DMS114 treated with DMSO at 0.1 percent for 48 hours (cell line): Measurements from ENCODE around the gene TFDP1.
"Not testable (repeated sequence)": the region's sequence is repeated elsewhere in the genome, so short reads cannot be mapped to it uniquely, and the experiment has no call there.

Source experiments
- DNase-seq: peaks from one replicate; lab custom pipeline; 2025; ENCODE audit not compliant: unreplicated experiment; lab: John Stamatoyannopoulos, UW

Gene TFDP1

DNA sequence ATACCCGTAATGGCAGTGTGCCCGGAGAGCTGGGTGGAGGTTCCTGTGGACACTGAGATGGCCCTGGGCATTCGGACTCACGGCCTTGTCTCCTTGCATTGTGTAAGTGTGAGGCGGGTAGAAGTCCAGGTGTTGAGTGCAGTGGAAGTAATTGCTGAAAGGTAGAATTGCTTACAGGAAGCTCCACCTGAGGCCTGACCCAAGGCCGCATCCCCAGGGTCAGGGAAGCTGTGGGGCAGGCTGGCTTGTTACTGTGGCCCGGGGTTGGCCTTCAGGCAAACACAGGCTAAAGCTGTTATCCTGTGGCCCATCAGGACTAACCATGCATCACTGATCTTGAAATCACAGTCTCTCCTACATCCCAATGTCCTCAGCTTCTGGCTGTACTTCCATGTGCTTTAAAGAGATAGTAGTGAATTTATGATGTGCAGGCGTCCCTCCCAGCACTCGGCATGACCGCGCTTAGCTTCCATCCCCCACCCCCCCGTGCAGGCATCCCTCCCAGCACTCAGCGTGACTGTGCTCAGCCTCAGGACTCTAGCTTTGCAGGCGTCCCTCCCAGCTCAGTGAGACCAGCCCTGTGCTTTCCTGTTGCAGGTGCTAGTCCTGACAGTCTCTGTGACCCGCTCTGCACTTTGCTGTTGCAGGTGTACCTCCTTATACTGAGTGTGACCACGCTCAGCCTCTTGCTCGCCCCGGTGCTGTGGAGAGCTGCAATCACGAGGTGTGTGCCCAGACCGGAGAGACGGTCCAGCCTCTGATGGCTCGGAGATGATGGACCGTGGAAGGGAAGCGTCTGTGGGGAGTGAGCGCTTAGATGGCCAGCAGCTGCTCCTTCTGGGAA, 35.6 kb upstream of the TFDP1 start:
- no peak for DNase-seq

DNA sequence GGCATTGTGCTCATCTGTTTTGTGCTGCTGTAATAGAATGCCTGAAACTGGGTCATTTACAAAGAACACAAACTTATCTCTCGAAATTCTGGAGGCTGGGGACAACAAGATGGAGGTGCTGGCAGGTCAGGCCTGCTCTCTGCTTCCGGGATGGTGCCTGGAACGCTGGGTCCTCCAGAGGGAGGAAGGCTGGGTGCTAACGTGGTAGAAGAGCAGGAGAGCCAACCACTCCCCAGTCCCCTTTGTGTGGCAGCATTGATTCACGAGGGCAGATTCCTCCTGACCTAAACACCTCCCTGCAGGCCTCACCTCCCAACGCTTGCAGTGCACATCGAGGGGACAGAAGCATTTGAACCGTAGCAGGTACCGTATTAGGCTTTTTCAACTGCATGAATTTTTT, 34.1 kb upstream of the TFDP1 start:
- no peak for DNase-seq

DNA sequence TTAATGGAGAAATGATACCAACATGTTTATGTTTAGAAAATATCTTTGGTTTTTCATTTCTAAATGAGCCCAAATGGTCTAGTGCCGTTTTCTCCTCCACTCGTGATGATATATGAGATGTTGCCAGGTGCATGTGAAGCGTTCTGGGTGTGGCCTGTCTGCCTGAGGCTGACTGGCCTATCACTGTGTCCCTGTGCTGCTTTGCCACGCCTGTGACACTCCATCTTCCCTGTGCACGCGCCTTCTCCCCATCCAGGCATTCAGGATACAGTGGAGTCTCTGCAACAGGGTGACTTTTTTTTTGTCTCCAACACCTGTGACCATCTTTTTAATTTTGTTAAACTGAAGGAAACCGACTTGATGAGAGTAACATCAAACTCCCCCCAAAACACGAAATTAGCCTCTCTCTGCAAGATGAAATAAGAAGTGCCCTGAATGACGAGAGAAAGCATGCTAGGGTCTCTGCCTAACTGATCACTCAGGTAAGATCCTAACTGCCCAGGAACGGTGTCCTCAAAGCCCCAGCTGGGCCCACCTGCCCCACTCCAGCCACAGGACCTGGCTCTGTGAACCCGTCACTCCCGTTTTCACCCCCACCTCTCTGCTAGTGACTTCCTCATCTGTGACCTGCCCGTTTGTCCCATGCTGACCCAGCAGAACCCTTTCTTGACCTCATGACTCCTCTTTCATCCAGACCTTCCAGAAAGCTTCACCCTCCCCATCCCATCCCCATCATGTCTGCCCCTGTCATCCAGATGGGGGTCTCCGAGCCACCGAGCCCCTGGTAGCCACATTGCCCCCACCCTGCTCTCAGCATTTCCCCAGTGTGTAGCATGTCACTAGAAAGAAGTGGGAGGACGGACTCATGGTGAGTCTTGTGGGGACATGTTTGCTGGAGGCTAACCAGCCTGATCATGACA, 33.2 kb upstream of the TFDP1 start:
- DNase-seq, result no peak

DNA sequence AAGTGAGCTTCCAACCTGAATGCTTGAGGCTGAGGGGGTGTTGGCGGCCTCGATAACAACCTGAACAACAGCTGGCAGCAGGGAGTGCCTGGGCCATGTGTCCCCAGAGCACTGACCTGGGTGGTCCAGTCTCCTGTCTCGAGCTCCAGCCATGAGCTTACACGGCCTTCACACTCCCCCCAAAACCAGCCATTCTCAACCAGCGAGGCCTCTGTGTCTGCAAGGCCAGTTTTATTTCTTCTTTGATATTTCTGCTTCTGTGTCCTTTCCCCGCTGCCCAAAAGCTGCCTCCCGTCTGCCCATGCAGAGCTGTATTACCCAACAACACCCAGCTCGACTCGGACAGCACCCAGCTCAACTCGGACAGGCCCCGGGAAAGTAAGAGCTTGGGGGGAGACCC, 32.5 kb upstream of the TFDP1 start:
- no peak for DNase-seq

DNA sequence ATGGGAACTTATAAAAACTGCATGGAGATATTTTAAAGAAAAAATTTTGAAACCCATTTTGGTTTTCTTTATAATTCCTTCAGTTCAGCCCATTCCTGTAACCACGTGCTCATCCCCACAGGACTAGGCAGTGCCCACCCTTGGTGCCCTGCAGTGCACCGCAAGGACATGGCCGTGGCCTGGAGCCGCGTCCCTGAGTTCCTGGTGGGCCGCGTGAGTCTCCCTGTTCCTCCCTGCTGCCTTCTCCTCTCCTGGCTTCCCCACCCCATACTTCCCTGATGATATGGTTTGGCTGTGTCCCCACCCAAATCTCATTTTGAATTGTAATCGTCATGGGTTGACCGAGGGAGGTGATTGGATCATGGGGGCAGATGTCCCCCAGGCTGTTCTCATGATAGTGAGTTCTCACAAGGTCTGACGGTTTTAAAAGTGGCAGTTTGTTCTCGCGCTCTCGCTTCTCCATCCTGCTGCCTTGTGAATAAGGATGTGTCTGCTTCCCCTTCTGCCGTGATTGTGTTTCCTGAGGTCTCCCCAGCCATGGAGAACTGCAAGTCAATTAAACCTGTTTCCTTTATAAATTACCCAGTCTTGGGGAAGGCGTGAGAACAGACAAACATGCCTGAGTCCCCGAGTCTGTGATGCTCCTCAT, 31.6 kb upstream of the TFDP1 start:
- no peak for DNase-seq

DNA sequence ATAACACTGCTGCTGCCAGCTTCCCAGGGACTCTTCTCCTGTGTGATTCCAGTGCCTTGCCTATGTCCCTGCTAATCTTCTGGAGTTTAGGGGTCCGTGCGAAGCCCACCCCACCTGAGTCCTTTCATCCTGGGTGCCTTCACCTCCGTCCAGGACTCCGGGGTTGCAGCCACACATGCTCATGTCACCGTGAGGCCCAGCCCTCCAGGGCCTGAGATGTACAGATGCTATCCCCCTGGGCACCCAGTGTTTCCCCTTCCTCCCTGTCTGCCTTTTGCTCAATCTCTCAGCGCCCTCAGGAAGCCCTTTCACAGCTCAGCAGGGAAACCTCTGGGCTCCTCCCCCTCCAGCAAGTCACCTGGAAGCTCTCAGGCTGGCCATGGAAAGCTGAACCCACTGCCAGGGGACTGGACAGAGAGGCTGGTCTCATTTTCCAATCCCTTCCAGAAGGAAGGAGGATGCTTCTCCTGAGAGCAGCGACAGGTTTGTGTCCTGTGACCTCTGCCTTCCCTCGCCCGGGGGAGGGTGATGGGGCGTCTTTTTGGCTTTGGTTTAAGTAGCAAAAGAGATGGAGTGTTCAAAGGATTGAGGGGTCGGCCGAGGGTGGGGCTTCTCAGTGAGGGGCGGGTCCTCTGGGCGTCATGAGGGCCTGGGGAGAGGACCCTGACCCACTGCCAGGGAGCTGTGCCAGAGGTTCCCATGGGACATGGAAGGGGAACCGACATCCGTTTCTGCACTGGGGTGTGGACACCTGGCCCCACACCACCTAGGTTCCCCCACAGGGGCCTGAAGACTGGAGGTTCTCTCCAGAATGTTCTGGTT, 30.8 kb upstream of the TFDP1 start:
- DNase-seq, result no peak

- DNase-seq, result no peak
Observed at GRCh38 chr13:113554333-113554700, 30.2 kb upstream of the TFDP1 start.

GRCh38 chr13:113555141-113555540, 29.4 kb upstream of the TFDP1 start:
- DNase-seq, result no peak

DNA sequence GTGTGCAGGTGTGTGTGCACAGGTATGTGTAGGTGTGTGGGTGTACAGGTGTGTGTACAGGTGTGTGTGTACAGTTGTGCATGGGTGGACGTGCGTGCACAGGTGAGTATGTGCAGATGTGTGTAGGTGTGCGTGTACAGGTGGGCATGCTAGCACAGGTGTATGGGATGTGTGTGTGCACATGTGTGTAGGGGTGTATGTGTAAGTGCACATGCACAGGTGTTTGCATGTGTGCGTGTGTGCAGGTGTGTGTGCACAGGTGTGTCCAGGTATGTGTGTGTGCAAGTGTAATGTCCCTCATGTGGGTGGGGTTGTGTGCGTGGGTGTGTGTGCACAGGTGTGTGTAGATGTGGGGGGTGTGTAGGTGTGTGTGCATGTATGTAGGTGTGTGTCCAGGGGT, 27.5 kb upstream of the TFDP1 start:
- DNase-seq, result no peak

DNA sequence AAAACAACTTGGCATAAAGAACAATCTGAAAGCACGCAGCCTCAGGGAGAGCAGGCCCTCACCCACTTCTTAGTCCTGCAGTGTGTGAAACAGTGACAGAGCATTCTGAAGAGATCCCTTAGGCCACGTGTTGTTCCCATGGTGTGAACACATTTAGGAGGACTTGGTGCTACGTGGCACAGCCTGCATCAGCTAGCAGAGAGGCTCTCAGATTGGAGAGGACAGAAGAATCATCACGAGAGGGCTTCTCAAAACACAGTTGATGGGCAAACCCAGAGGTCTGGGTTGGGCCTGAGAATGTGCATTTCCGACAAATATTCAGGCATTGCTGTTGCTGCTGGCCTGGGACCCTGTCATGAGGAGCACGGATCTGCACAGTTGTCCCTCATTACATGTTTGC, 26.1 kb upstream of the TFDP1 start:
- no peak for DNase-seq

DNA sequence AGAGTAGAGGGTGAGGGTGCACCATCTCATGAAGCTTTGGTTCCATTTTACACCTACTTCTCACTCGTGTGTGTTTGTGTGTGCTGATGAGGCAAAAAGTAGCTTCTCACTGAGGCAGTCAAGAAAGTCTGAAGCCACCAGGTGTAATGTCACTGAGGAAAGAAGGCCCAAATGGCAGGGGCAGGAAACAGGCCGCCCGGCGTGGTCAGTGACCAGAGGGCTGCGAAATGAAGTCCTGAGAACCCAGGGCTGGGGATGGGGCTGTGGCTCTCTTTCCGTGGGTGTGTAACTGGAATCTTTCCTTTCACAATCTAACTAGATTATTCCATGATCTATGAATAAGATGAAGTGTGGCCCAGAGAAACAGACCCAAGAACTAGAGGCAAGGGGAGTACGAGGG, 25.5 kb upstream of the TFDP1 start:
- DNase-seq, result no peak

DNA sequence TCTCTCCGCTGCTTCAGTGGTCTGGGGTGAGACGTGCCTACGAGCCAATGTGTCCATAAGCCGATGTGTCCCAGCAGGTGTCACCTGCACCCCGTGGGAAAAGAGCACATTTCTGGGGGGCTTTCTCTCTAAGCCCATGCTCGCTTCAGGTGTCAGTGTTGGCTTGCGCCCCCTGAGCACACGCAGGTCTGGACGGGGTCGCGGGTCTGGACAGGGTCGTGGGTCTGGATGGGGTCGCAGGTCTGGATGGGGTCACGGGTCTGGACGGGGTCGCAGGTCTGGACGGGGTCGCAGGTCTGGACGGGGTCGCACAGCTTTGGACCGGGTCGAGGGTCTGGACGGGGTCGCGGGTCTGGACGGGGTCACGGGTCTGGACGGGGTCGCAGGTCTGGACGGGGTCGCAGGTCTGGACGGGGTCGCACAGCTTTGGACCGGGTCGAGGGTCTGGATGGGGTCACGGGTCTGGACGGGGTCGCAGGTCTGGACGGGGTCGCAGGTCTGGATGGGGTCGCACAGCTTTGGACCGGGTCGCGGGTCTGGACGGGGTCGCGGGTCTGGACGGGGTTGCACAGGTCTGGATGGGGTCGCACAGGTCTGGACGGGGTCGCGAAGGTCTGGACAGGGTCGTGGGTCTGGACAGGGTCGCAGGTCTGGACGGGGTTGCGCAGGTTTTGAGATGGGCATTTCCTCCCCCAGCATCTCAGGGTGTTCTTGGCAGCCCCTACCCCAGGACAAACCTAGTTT, 24.5 kb upstream of the TFDP1 start:
- DNase-seq, result no peak

DNA sequence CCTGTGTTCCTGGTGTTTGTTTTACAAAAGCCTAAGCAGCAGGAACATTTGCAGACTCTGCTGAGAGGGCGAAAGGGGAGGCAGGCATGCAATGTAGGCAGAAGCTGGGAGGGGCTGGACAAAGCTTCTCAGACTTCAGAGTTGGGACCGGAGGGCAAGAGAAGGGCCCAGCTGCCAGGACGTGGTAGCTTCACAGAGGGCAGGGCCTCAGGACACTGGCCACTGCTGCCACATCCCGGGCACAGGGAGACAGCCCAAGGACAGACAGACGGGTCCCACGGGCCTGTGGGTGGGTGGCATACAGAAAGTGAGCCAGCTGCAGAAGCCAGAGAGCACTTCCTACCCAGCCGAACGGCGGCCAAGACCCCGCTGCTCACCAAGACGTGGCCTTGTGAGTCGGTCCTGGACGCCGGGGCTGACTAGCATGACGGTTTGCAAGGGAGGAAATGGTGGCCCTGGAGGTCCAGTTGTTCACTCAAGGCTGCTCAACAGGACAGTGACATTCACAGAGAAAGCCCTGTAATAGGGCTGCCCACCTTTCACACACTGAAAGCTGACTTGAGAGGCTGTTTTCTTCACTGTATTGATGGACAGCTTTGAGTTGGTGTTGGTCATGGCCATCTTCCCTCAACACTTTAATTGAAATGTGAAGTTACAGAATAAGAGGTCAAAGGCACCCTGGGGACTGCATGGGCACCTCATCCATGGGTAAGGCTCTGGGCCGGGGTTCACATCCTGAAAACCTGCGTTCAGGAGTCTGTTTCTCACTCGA, 23.7 kb upstream of the TFDP1 start:
- no peak for DNase-seq

GRCh38 chr13:113561417-113562084, 23.0 kb upstream of the TFDP1 start:
- DNase-seq, result no peak

DNA sequence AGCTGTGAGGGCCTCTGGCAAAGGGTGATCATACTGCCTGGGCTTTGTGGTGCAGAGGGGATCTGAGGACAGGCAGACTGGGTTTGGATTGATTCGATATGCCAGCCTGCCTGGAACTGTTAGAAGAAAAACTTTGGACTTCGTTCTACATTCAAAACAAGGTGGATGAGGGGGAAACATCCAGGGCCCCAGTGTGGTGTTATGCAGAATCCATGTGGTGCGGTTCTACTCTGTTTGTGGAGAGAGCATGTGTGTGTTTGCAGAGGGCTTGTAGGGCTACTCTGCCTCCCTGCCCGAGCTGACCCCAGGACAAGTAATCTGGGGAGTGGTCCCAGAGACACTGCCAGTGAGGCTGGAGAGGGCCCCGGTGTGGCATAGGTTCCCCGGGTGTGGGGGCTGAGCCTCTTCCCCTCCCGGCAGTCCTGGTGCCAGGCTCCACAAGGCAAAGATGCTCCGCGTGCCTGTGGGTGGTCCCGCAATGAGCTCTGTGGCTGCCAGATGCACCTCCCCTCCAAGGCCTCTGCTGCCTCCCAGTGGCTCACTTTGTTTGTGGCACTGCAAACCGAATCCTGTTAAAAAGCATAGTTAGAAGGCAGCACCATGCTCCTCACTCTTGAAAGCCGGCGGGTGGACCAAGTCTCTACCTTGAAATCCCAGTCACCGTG, 22.3 kb upstream of the TFDP1 start:
- no peak for DNase-seq

- no peak for DNase-seq
Observed at GRCh38 chr13:113562844-113563243, 21.7 kb upstream of the TFDP1 start.

DNA sequence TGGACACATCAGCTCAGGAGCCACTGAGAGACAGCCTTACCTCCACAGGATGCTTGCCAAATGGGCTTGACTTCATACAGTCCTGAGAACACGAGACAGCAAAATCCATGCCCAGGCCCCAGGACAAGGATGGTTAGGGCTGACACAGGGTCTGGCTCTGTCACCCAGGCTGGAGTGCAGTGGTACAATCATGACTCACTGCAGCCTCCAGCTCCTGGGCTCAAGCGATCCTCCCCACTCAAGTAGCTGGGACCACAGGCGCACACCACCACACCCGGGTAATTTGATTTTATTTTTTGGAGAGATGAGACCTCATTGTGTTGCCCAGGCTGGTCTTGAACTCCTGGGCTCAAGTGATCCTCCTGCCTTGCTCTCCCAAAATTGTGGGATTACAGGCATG, 21.0 kb upstream of the TFDP1 start:
- not testable (repeated sequence) for DNase-seq

GRCh38 chr13:113564331-113565023, 20.1 kb upstream of the TFDP1 start:
- no peak for DNase-seq
